K562 (cell line): ENCODE data around the gene INSL3. TPM values are rescaled to one million over a fixed set of nuclear protein-coding genes. Genes with fewer than 3 reads are reported as not detected.

Experiments used
- GTF2F1 ChIP-seq: IDR thresholded peaks from 2 replicates; pipeline ENCODE4 v1.6.1; 2011; ENCODE audit warnings: low read depth, low read length, improper control_type of control experiment
- LCOR ChIP-seq: sonication (generic); formaldehyde crosslinking; IDR thresholded peaks from 2 replicates; pipeline ENCODE4 v1.8.0; 2022; ENCODE audit warnings: mild to moderate bottlenecking, missing genetic modification reagents
- NFIX ChIP-seq: fragments of 250-450 bp; sonication (Bioruptor Pico); IDR thresholded peaks from 2 replicates; pipeline ENCODE4 v1.4.0; 2020; ENCODE audit warnings: low read depth, mild to moderate bottlenecking, moderate library complexity
- POLR2AphosphoS5 ChIP-seq: IDR thresholded peaks from 2 replicates; pipeline ENCODE4 v1.6.1; 2011; ENCODE audit warnings: mild to moderate bottlenecking, low read depth, low read length, moderate library complexity; ENCODE audit not compliant: control insufficient read depth, insufficient read depth
- POLR2H ChIP-seq: IDR thresholded peaks from 2 replicates; pipeline ENCODE4 v1.6.1; 2016; ENCODE audit warnings: missing genetic modification characterization, low read depth, mild to moderate bottlenecking, control low read depth, missing compliant biosample characterization, moderate library complexity
- SAFB2 ChIP-seq: fragments of 200-400 bp; formaldehyde crosslinking; IDR thresholded peaks from 2 replicates; pipeline ENCODE4 v1.6.1; 2018; ENCODE audit warnings: borderline replicate concordance, low read length, low read depth, moderate library complexity; ENCODE audit not compliant: severe bottlenecking
- TAL1 ChIP-seq: fragments of 450-650 bp; IDR thresholded peaks from 2 replicates; pipeline ENCODE4 v1.6.1; 2016; ENCODE audit warnings: mild to moderate bottlenecking
- TBP ChIP-seq: optimal IDR thresholded peaks from 2 replicates; pipeline ENCODE3; 2011; ENCODE audit warnings: low read depth, low read length, improper control_type of control experiment
- ZNF12 ChIP-seq: sonication (generic); formaldehyde crosslinking; IDR thresholded peaks from 2 replicates; pipeline ENCODE4 v1.4.0; 2020; ENCODE audit warnings: mild to moderate bottlenecking, missing genetic modification reagents
- ZNF764 ChIP-seq: fragments of 250-450 bp; sonication (Bioruptor Pico); IDR thresholded peaks from 2 replicates; pipeline ENCODE4 v1.4.0; 2020; ENCODE audit warnings: low read depth, mild to moderate bottlenecking, moderate library complexity
- polyA plus RNA-seq, 8 experiments: library from polyadenylated mRNA; depleted of rRNA in 4 of 8; stranded (reverse) in 5 of 8; unstranded in 3 of 8; fragments of >200 nt; fragmentation: Nextera tagmentation in 2 of 8; fragmentation: Illumina TruSeq in 1 of 8; extraction: Ambion mirVana in 2 of 8; extraction: Trizol in 1 of 8; gene quantifications; 2 replicates each; pipeline versions ENCODE4 v1.2.1 to v1.2.3, GENCODE V29; 2011 to 2014; ENCODE audit warnings: inconsistent platforms in 1 of 8, missing spikeins in 1 of 8
- total RNA-seq, 7 experiments: library from RNA; depleted of rRNA in 6 of 7; stranded (reverse); fragments of >200 nt in 6 of 7; fragmentation: Illumina TruSeq in 2 of 7; extraction: Trizol in 2 of 7; gene quantifications; 2 replicates each; pipeline versions ENCODE4 v1.2.1 to v1.2.3, GENCODE V29; 2011 to 2021; ENCODE audit warnings: low replicate concordance in 1 of 7
- TF ChIP-seq, protein P1 (sequence below), 2 experiments: fragments of 450-650 bp; IDR thresholded peaks; 2 replicates each; pipeline ENCODE4 v1.6.1; 2018; ENCODE audit warnings: mild to moderate bottlenecking in 2 of 2, low read depth in 1 of 2; ENCODE audit not compliant: partially characterized antibody in 2 of 2
- TF ChIP-seq, protein P2 (sequence below): sonication (generic); formaldehyde crosslinking; IDR thresholded peaks from 2 replicates; pipeline ENCODE4 v1.8.1; 2023; ENCODE audit warnings: missing genetic modification reagents, mild to moderate bottlenecking, borderline replicate concordance
- TF ChIP-seq, protein P3 (sequence below): fragments of 450-650 bp; IDR thresholded peaks from 2 replicates; pipeline ENCODE4 v1.6.1; 2018; ENCODE audit warnings: mild to moderate bottlenecking, low read depth; ENCODE audit not compliant: partially characterized antibody
- TF ChIP-seq, protein P4 (sequence below): sonication (generic); formaldehyde crosslinking; IDR thresholded peaks from 2 replicates; pipeline ENCODE4 v1.8.1; 2023; ENCODE audit warnings: mild to moderate bottlenecking, missing genetic modification reagents
- TF ChIP-seq, protein P5 (sequence below): sonication (generic); formaldehyde crosslinking; IDR thresholded peaks from 2 replicates; pipeline ENCODE4 v1.8.0; 2022; ENCODE audit warnings: mild to moderate bottlenecking, missing genetic modification reagents

INSL3 gene
- total and polyA plus RNA-seq, 9 of the 15 experiments (the other 6 are each of a cell fraction or from before 2014, with no cell fraction given), result not detected

DNA sequence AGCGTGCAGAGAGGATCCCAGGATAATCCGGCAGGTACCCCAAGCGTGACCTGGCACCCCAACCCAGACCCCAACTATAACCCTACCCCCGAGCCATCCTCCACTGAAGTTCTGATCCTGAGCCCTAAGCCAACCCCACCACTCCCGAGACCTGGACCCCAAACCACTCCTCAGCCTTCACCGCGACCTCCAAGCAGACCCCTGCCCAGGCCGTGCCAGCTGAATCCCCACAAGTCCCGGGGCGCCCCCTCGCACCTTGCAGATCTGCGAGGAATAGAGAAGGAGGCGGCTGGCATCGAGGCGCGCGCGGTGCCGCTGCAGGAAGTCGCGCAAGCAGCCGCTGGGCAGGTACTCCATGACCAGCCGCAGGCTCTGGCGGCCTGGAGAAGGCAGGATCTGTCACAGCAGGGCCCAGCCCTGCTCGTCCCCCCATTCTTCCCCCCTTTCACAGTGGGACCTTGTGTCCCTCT lies 10.1 kb upstream of the INSL3 start (continued):
- TF ChIP-seq, protein P1, sequence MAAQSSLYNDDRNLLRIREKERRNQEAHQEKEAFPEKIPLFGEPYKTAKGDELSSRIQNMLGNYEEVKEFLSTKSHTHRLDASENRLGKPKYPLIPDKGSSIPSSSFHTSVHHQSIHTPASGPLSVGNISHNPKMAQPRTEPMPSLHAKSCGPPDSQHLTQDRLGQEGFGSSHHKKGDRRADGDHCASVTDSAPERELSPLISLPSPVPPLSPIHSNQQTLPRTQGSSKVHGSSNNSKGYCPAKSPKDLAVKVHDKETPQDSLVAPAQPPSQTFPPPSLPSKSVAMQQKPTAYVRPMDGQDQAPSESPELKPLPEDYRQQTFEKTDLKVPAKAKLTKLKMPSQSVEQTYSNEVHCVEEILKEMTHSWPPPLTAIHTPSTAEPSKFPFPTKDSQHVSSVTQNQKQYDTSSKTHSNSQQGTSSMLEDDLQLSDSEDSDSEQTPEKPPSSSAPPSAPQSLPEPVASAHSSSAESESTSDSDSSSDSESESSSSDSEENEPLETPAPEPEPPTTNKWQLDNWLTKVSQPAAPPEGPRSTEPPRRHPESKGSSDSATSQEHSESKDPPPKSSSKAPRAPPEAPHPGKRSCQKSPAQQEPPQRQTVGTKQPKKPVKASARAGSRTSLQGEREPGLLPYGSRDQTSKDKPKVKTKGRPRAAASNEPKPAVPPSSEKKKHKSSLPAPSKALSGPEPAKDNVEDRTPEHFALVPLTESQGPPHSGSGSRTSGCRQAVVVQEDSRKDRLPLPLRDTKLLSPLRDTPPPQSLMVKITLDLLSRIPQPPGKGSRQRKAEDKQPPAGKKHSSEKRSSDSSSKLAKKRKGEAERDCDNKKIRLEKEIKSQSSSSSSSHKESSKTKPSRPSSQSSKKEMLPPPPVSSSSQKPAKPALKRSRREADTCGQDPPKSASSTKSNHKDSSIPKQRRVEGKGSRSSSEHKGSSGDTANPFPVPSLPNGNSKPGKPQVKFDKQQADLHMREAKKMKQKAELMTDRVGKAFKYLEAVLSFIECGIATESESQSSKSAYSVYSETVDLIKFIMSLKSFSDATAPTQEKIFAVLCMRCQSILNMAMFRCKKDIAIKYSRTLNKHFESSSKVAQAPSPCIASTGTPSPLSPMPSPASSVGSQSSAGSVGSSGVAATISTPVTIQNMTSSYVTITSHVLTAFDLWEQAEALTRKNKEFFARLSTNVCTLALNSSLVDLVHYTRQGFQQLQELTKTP (IDR thresholded peaks at IDR 0.05; ENCODE audit: low read depth in 1 of 2, partially characterized antibody in 2 of 2), result no peak
- TF ChIP-seq, protein P2, sequence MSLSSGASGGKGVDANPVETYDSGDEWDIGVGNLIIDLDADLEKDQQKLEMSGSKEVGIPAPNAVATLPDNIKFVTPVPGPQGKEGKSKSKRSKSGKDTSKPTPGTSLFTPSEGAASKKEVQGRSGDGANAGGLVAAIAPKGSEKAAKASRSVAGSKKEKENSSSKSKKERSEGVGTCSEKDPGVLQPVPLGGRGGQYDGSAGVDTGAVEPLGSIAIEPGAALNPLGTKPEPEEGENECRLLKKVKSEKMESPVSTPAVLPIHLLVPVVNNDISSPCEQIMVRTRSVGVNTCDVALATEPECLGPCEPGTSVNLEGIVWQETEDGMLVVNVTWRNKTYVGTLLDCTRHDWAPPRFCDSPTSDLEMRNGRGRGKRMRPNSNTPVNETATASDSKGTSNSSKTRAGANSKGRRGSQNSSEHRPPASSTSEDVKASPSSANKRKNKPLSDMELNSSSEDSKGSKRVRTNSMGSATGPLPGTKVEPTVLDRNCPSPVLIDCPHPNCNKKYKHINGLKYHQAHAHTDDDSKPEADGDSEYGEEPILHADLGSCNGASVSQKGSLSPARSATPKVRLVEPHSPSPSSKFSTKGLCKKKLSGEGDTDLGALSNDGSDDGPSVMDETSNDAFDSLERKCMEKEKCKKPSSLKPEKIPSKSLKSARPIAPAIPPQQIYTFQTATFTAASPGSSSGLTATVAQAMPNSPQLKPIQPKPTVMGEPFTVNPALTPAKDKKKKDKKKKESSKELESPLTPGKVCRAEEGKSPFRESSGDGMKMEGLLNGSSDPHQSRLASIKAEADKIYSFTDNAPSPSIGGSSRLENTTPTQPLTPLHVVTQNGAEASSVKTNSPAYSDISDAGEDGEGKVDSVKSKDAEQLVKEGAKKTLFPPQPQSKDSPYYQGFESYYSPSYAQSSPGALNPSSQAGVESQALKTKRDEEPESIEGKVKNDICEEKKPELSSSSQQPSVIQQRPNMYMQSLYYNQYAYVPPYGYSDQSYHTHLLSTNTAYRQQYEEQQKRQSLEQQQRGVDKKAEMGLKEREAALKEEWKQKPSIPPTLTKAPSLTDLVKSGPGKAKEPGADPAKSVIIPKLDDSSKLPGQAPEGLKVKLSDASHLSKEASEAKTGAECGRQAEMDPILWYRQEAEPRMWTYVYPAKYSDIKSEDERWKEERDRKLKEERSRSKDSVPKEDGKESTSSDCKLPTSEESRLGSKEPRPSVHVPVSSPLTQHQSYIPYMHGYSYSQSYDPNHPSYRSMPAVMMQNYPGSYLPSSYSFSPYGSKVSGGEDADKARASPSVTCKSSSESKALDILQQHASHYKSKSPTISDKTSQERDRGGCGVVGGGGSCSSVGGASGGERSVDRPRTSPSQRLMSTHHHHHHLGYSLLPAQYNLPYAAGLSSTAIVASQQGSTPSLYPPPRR (CRISPR knock-in tag), result no peak
- TF ChIP-seq POLR2H (no peak), ZNF764 (CRISPR knock-in tag) (no peak), GTF2F1 (no peak), SAFB2 (no peak), ZNF12 (no peak), TAL1 (no peak), NFIX (CRISPR knock-in tag) (no peak), TBP (no peak), LCOR (CRISPR knock-in tag) (no peak), POLR2AphosphoS5 (no peak)
- TF ChIP-seq, protein P3, sequence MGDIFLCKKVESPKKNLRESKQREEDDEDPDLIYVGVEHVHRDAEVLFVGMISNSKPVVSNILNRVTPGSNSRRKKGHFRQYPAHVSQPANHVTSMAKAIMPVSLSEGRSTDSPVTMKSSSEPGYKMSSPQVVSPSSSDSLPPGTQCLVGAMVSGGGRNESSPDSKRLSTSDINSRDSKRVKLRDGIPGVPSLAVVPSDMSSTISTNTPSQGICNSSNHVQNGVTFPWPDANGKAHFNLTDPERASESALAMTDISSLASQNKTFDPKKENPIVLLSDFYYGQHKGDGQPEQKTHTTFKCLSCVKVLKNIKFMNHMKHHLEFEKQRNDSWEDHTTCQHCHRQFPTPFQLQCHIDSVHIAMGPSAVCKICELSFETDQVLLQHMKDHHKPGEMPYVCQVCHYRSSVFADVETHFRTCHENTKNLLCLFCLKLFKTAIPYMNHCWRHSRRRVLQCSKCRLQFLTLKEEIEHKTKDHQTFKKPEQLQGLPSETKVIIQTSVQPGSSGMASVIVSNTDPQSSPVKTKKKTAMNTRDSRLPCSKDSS, result no peak
- TF ChIP-seq, protein P4, sequence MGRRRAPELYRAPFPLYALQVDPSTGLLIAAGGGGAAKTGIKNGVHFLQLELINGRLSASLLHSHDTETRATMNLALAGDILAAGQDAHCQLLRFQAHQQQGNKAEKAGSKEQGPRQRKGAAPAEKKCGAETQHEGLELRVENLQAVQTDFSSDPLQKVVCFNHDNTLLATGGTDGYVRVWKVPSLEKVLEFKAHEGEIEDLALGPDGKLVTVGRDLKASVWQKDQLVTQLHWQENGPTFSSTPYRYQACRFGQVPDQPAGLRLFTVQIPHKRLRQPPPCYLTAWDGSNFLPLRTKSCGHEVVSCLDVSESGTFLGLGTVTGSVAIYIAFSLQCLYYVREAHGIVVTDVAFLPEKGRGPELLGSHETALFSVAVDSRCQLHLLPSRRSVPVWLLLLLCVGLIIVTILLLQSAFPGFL (CRISPR knock-in tag), result no peak
- TF ChIP-seq, protein P5, sequence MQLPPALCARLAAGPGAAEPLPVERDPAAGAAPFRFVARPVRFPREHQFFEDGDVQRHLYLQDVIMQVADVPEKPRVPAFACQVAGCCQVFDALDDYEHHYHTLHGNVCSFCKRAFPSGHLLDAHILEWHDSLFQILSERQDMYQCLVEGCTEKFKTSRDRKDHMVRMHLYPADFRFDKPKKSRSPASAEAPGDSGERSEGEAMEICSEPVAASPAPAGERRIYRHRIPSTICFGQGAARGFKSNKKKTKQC (CRISPR knock-in tag), result 0 out of 2 replicates have a peak, but pooled peaks have one; percentile 48
